Measurements from ENCODE around the gene UNC13D. TPM values are rescaled to one million over a fixed set of nuclear protein-coding genes. Genes with fewer than 3 reads are reported as not detected.

UNC13D gene
- total RNA-seq, 1 experiment from 2014 or later, result 9.0 TPM

- Histone ChIP-seq H3K9me3 (no peaks in the 10 kb centered on the region), H3K27me3 (replicated peaks; ENCODE audit: control insufficient read depth, insufficient read depth, low read length) (no peaks in the 10 kb centered on the region), H3K4me3 (ENCODE audit: low read depth, low read length) (no peak overlapping the region), H3K4me1 (no peaks in the 10 kb centered on the region), H3K36me3 (ENCODE audit: control insufficient read depth, insufficient read depth, low read length) (peaks cover 8% of the 10 kb centered on the region)
- DNase-seq, result no peak
- TF ChIP-seq, protein P1, sequence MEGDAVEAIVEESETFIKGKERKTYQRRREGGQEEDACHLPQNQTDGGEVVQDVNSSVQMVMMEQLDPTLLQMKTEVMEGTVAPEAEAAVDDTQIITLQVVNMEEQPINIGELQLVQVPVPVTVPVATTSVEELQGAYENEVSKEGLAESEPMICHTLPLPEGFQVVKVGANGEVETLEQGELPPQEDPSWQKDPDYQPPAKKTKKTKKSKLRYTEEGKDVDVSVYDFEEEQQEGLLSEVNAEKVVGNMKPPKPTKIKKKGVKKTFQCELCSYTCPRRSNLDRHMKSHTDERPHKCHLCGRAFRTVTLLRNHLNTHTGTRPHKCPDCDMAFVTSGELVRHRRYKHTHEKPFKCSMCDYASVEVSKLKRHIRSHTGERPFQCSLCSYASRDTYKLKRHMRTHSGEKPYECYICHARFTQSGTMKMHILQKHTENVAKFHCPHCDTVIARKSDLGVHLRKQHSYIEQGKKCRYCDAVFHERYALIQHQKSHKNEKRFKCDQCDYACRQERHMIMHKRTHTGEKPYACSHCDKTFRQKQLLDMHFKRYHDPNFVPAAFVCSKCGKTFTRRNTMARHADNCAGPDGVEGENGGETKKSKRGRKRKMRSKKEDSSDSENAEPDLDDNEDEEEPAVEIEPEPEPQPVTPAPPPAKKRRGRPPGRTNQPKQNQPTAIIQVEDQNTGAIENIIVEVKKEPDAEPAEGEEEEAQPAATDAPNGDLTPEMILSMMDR (IDR thresholded peaks at IDR 0.05; ENCODE audit: insufficient read depth in 1 of 2, low read depth in 1 of 2, low read length in 1 of 2, severe bottlenecking in 1 of 2, unreplicated experiment in 1 of 2), result no peak
- ChIA-PET POLR2A (interaction anchor here (0.6 kb wide), 1 partner anchor 40 kb away, joined by 10 read pairs; the partner anchor contains the start of gene WBP2), CTCF (interaction anchor here (0.6 to 1.2 kb wide), 3 partner anchors 10 to 210 kb away, joined by 3 to 4 read pairs (median 3); no protein-coding TSS in a partner anchor)
- H3K36me3 Mint-ChIP-seq (ENCODE audit: insufficient read depth, unreplicated experiment), result peaks cover 25% of the 10 kb centered on the region
- no peaks in the 10 kb centered on the region for H3K4me1 Mint-ChIP-seq (ENCODE audit: low read depth, unreplicated experiment)
- BruUV-seq (replicated peaks), result no TSS peak
- no peaks in the 10 kb centered on the region for H3K9me3 Mint-ChIP-seq (ENCODE audit: unreplicated experiment)
- no peaks in the 10 kb centered on the region for H3K27me3 Mint-ChIP-seq (ENCODE audit: insufficient read depth, unreplicated experiment)
- no peak overlapping the region for H3K4me3 Mint-ChIP-seq (ENCODE audit: unreplicated experiment)
- H3K27ac Mint-ChIP-seq (ENCODE audit: unreplicated experiment), result no peak overlapping the region
- intact Hi-C loops (cut with micrococcal nuclease; ENCODE audit: unreplicated experiment), result no loop called here
Measured at GRCh38 chr17:75814900-75815373, 29.3 kb downstream of the UNC13D start.

GRCh38 chr17:75814021-75814395 lies 30.2 kb downstream of the UNC13D start:
- CTCF ChIA-PET, result no interaction called here
- intact Hi-C loops (cut with micrococcal nuclease; ENCODE audit: unreplicated experiment), result no loop called here
- peaks cover 25% of the 10 kb centered on the region for H3K36me3 Mint-ChIP-seq (ENCODE audit: insufficient read depth, unreplicated experiment)

DNA sequence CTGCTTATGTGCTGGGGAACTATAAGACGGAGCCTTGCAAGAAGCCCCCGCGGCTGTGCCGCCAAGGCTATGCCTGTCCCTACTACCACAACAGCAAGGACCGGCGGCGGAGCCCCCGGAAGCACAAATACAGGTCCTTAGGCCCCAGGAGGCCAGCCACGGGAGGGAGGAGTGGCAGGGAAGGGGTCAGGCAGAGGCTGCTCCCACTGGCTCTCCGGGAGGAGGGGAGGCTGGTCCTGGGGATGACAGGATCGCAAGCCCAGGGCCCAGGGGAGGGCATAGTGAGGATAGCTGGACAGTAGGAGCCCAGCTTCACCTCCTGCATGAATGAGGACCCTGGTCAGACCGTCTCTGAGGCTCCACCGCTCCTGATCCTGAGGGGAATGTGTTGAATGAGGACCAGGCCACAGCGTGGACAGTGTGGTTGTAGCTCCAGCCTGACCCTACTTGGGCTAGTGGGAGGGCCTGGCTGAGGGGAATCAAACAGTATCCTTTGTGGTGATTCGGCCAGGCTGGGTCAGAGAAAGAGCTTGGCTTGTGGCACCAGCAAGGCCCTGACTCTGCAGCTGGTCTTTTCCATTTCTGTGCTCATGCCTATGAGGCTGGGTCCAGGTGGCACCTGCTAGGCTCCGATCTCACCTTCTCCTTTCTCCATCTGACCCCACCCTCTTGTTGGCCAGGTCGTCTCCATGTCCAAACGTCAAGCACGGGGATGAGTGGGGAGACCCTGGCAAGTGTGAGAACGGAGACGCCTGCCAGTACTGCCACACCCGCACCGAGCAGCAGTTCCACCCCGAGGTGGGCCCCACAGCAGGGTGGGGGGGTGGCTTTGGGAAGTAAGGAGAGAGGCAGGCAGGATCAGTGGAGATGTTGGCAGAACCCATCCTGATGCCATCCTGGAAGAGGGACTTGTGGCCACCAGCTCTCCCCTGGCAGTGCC lies 30.9 kb downstream of the UNC13D start:
- Histone ChIP-seq H3K4me3 (ENCODE audit: low read depth, low read length) (no peak overlapping the region), H3K27me3 (replicated peaks; ENCODE audit: control insufficient read depth, insufficient read depth, low read length) (no peaks in the 10 kb centered on the region), H3K4me1 (peaks cover 8% of the 10 kb centered on the region), H3K9me3 (no peaks in the 10 kb centered on the region), H3K36me3 (ENCODE audit: control insufficient read depth, insufficient read depth, low read length) (peaks cover 8% of the 10 kb centered on the region)
- no peak for DNase-seq
- H3K36me3 Mint-ChIP-seq (ENCODE audit: insufficient read depth, unreplicated experiment), result peaks cover 25% of the 10 kb centered on the region
- intact Hi-C loops (cut with micrococcal nuclease; ENCODE audit: unreplicated experiment), result no loop called here
- BruUV-seq (replicated peaks), result no TSS peak
- CTCF ChIA-PET, result interaction anchor here (0.6 kb wide), 1 partner anchor 16 kb away, joined by 4 read pairs; no protein-coding TSS in a partner anchor
- H3K9me3 Mint-ChIP-seq (ENCODE audit: unreplicated experiment), result no peaks in the 10 kb centered on the region
- H3K27me3 Mint-ChIP-seq (ENCODE audit: insufficient read depth, unreplicated experiment), result no peaks in the 10 kb centered on the region
- H3K27ac Mint-ChIP-seq (ENCODE audit: unreplicated experiment), result no peak overlapping the region
- TF ChIP-seq, protein P1 (IDR thresholded peaks at IDR 0.05; ENCODE audit: insufficient read depth in 1 of 2, low read depth in 1 of 2, low read length in 1 of 2, severe bottlenecking in 1 of 2, unreplicated experiment in 1 of 2), result no peak
- peaks cover 7% of the 10 kb centered on the region for H3K4me1 Mint-ChIP-seq (ENCODE audit: low read depth, unreplicated experiment)
- POLR2A ChIA-PET, result no interaction called here
- no peak overlapping the region for H3K4me3 Mint-ChIP-seq (ENCODE audit: unreplicated experiment)

More at GRCh38 chr17:75814021-75814395, 30.2 kb downstream of the UNC13D start:
- H3K27me3 ChIP-seq (replicated peaks; ENCODE audit: control insufficient read depth, insufficient read depth, low read length), result no peaks in the 10 kb centered on the region
- peaks cover under 1% of the 10 kb centered on the region for H3K4me1 Mint-ChIP-seq (ENCODE audit: low read depth, unreplicated experiment)
- no peaks in the 10 kb centered on the region for H3K27me3 Mint-ChIP-seq (ENCODE audit: insufficient read depth, unreplicated experiment)
- TF ChIP-seq, protein P1 (IDR thresholded peaks at IDR 0.05; ENCODE audit: insufficient read depth in 1 of 2, low read depth in 1 of 2, low read length in 1 of 2, severe bottlenecking in 1 of 2, unreplicated experiment in 1 of 2), result no peak
- no peak for DNase-seq
- H3K4me1 ChIP-seq, result peaks cover 5% of the 10 kb centered on the region
- no peak overlapping the region for H3K27ac Mint-ChIP-seq (ENCODE audit: unreplicated experiment)
- no peaks in the 10 kb centered on the region for H3K9me3 ChIP-seq
- H3K4me3 Mint-ChIP-seq (ENCODE audit: unreplicated experiment), result no peak overlapping the region
- POLR2A ChIA-PET, result no interaction called here
- H3K9me3 Mint-ChIP-seq (ENCODE audit: unreplicated experiment), result no peaks in the 10 kb centered on the region
- peaks cover 8% of the 10 kb centered on the region for H3K36me3 ChIP-seq (ENCODE audit: control insufficient read depth, insufficient read depth, low read length)
- no TSS peak for BruUV-seq (replicated peaks)
- H3K4me3 ChIP-seq (ENCODE audit: low read depth, low read length), result no peak overlapping the region
